Measurements from ENCODE around the gene ENPP3.

ENPP3 gene

DNA sequence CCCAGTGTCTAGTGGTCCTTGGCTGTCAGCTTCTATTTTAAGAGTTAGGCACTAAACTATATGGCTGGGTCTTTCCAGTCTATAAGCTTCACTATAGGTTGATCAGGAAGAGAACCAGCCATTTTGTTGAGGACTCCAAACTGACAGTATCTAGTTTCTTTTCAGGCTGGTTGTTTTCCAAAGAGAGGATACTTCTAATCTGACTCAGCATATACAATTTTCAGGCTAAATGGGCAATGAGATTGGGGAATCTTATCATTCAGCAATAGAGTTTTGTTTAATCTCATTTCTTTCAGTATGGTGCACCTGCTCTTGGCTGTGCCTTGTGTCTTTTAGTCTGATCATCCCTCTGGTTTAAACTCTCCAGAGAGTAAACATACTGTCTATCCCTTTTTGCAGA, 94.1 kb downstream of the ENPP3 start:
- no peak for DNase-seq (ENCODE audit: low spot score)
- TF ChIP-seq, protein P1, sequence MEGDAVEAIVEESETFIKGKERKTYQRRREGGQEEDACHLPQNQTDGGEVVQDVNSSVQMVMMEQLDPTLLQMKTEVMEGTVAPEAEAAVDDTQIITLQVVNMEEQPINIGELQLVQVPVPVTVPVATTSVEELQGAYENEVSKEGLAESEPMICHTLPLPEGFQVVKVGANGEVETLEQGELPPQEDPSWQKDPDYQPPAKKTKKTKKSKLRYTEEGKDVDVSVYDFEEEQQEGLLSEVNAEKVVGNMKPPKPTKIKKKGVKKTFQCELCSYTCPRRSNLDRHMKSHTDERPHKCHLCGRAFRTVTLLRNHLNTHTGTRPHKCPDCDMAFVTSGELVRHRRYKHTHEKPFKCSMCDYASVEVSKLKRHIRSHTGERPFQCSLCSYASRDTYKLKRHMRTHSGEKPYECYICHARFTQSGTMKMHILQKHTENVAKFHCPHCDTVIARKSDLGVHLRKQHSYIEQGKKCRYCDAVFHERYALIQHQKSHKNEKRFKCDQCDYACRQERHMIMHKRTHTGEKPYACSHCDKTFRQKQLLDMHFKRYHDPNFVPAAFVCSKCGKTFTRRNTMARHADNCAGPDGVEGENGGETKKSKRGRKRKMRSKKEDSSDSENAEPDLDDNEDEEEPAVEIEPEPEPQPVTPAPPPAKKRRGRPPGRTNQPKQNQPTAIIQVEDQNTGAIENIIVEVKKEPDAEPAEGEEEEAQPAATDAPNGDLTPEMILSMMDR (IDR thresholded peaks at IDR 0.05): no peak
- H3K4me3 ChIP-seq: no peak overlapping the region
- H3K27ac ChIP-seq: no peak overlapping the region

DNA sequence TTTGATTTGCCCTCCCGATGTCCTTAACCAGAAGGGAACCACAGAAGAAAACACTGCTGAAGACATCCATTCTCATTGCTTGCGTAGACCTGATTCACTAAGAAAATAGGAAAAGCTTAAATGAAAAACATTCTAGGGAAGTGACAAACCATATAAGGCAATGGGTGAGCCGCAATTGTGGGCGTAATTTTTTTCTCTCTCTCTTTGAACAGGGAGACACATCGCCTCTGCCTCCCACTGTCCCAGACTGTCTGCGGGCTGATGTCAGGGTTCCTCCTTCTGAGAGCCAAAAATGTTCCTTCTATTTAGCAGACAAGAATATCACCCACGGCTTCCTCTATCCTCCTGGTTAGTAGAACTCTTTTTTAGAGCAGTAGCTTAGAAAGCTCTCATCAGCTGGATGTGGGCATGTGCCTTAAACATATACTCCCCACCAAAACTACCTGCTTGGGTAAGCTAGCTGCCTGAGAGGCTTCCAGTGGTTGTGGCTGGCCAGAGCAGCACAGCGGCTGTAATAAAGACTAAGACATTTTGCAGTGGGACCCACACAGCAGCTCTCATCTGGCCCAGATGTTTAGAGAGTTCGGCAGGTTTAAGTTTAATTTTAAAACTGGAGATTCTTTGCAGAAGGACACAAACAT, 96.4 kb downstream of the ENPP3 start:
- TF ChIP-seq, protein P1 (IDR thresholded peaks at IDR 0.05): no peak
- no peak overlapping the region for H3K27ac ChIP-seq
- H3K4me3 ChIP-seq: peak overlapping the region; percentile 33
- no peak for DNase-seq (ENCODE audit: low spot score)

DNA sequence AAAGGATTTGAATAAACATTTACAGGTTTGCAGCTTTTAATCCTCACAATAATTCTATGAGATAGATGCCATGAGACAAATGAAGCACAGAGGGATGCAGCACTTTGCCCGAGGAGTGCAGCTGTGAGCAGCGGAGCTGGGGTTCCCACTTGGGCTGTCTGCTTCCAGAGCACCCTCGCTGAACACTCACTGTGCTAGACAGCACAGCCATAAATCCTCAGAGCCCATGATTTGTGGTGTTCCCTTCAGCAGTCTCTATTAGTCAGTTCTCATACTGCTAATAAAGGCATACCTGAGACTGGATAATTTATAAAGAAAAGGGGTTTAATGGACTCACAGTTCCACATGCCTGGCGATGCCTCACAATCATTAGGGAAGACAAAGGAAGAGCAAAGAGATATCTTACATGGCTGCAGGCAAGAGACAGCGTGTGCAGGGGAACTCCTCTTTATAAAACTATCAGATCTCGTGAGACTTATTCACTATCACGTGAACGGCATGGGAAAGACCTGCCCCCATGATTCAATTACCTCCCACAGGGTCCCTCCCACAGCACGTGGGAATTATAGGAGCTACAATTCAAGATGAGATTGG, 99.0 kb downstream of the ENPP3 start:
- H3K27ac ChIP-seq: no peak overlapping the region
- no peak for DNase-seq (ENCODE audit: low spot score)
- no peak overlapping the region for H3K4me3 ChIP-seq
- TF ChIP-seq, protein P1 (IDR thresholded peaks at IDR 0.05): no peak

DNA sequence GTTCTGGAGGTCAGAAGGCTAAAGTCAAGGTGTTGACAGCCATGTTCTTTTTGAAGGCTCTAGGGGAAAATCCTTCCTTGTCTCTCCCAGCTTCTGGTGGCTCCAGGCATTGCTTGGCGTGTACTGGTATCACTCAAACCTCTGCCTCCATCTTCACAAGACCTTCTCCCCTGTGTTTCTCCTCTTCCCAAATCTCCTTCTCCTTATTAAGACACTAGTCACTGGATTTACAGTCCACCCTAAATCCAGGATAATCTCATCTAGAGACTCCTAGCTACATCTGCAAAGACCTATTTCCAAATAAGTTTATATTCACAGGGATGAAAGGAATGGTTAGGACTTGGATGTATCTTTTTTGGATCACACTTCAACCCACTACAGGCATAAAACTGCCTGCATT, 99.7 kb downstream of the ENPP3 start:
- Histone ChIP-seq H3K4me3 (no peak overlapping the region), H3K27ac (no peak overlapping the region)
- TF ChIP-seq, protein P1 (IDR thresholded peaks at IDR 0.05): no peak
- DNase-seq (ENCODE audit: low spot score): no peak

DNA sequence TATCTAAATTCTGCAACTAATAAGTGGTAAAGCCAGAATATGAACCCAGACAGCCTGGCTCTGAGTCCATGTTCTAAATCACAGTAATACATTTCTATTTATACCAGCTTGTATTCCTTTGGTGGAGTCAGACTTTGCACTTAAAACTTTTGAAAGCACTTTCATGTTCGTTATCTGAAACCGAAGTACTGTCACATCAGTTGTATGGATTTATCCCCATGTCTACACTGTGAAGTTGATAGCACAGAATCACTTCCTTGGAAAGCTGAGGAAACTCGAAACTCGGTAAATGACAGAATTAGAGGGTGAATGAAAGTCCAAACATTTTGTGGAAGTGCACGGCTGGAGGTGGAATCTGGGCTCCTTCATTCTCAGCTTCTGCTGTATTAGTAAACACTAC, 102.0 kb downstream of the ENPP3 start:
- TF ChIP-seq, protein P1 (IDR thresholded peaks at IDR 0.05): no peak

DNA sequence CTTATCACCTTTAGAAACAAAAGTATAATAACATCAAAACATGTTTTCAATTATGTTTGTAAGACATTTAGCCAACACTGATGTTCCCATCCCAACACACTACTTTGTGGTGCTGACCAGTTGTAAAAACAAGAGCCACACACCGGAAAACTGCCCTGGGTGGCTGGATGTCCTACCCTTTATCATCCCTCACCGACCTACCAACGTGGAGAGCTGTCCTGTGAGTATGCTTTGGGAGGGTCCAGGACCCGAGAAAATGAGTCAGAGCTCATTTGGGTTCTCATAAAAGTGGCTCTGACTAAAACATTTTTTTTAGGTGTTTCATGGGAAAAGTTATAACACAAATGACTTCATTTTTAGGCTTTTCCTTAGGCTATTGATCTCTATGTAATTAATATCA, 103.1 kb downstream of the ENPP3 start:
- Histone ChIP-seq H3K4me3 (no peak overlapping the region), H3K27ac (no peak overlapping the region)
- TF ChIP-seq, protein P1 (IDR thresholded peaks at IDR 0.05): no peak
- no peak for DNase-seq (ENCODE audit: low spot score)

More for the DNA sequence above, 102.0 kb downstream of the ENPP3 start:
- no peak overlapping the region for H3K27ac ChIP-seq
- no peak for DNase-seq (ENCODE audit: low spot score)
- no peak overlapping the region for H3K4me3 ChIP-seq

Data from coronary artery (tissue), 2 donors.